ENCODE results near the gene SYNGR3.
A peak's percentile ranks its signal among the peaks of the same experiment; 100 is the strongest.
"Not testable (repeated sequence)": the region's sequence is repeated elsewhere in the genome, so short reads cannot be mapped to it uniquely, and the experiment has no call there.

Gene SYNGR3

GRCh38 chr16:1959269-1960039 is 30.3 kb upstream of the SYNGR3 start, which contains the start of gene NDUFB10:
TSS of gene NDUFB10 (plus strand) at chr16:1959538. CDS start at chr16:1959625, 87 bp downstream.
- no peaks in the 10 kb centered on the region for H4K20me1 ChIP-seq (ENCODE audit: low read depth, low read length)
- H3K79me2 ChIP-seq (ENCODE audit: insufficient read depth, low read length) = peaks cover 24% of the 10 kb centered on the region
- peaks cover 15% of the 10 kb centered on the region for H3K36me3 ChIP-seq (ENCODE audit: low read length)
- H2AFZ ChIP-seq (ENCODE audit: low read depth, low read length, severe bottlenecking) = peak within 1 kb of the TSS; percentile 85
- H3K9me3 ChIP-seq (ENCODE audit: insufficient read depth, low read length) = no peaks in the 10 kb centered on the region
- peak within 1 kb of the TSS; percentile 81 for H3K4me2 ChIP-seq (ENCODE audit: low read depth, low read length, poor library complexity, severe bottlenecking)
- H3F3A ChIP-seq (ENCODE audit: insufficient read depth) = peaks cover 42% of the 10 kb centered on the region
- H3K27me3 ChIP-seq (ENCODE audit: low read length) = no peaks in the 10 kb centered on the region
- H3K9me2 ChIP-seq (replicated peaks; ENCODE audit: insufficient read depth, low read length) = no peaks in the 10 kb centered on the region
- H3K9ac ChIP-seq (ENCODE audit: low read length) = peak within 1 kb of the TSS; percentile 81
- H3K4me3 ChIP-seq (ENCODE audit: insufficient read depth, low read length, poor library complexity, severe bottlenecking) = peak within 1 kb of the TSS; percentile 68
- H3K27ac ChIP-seq (ENCODE audit: low read depth, low read length) = peak within 1 kb of the TSS; percentile 76
- peak; percentile 81 for TF ChIP-seq CTCF (IDR thresholded peaks at IDR 0.05; ENCODE audit: insufficient read depth, low read length, poor library complexity, severe bottlenecking)
- TF ChIP-seq EZH2phosphoT487 (conservative IDR thresholded peaks at IDR 0.05; ENCODE audit: low read length) = no peak

GRCh38 chr16:1960665-1961630 is 28.8 kb upstream of the SYNGR3 start:
- TF ChIP-seq EZH2phosphoT487 (conservative IDR thresholded peaks at IDR 0.05; ENCODE audit: low read length) (no peak), CTCF (IDR thresholded peaks at IDR 0.05; ENCODE audit: insufficient read depth, low read length, poor library complexity, severe bottlenecking) (no peak)
- Histone ChIP-seq H4K20me1 (ENCODE audit: low read depth, low read length) (no peaks in the 10 kb centered on the region), H3K9me2 (replicated peaks; ENCODE audit: insufficient read depth, low read length) (no peaks in the 10 kb centered on the region), H3K27ac (ENCODE audit: low read depth, low read length) (peak overlapping the region; percentile 76), H3K4me3 (ENCODE audit: insufficient read depth, low read length, poor library complexity, severe bottlenecking) (peak overlapping the region; percentile 68), H3K36me3 (ENCODE audit: low read length) (peaks cover 15% of the 10 kb centered on the region), H3K9ac (ENCODE audit: low read length) (peak overlapping the region; percentile 81), H3K27me3 (ENCODE audit: low read length) (no peaks in the 10 kb centered on the region), H3K4me2 (ENCODE audit: low read depth, low read length, poor library complexity, severe bottlenecking) (peak overlapping the region; percentile 81), H3K9me3 (ENCODE audit: insufficient read depth, low read length) (no peaks in the 10 kb centered on the region), H3K79me2 (ENCODE audit: insufficient read depth, low read length) (peaks cover 37% of the 10 kb centered on the region), H3F3A (ENCODE audit: insufficient read depth) (peaks cover 43% of the 10 kb centered on the region), H2AFZ (ENCODE audit: low read depth, low read length, severe bottlenecking) (no peak overlapping the region)

GRCh38 chr16:1961651-1962067 is 28.1 kb upstream of the SYNGR3 start:
- Histone ChIP-seq H3K27me3 (ENCODE audit: low read length) (no peaks in the 10 kb centered on the region), H3K27ac (ENCODE audit: low read depth, low read length) (peak overlapping the region; percentile 76), H3K4me2 (ENCODE audit: low read depth, low read length, poor library complexity, severe bottlenecking) (peak overlapping the region; percentile 78), H3K36me3 (ENCODE audit: low read length) (peaks cover 15% of the 10 kb centered on the region), H3K9me3 (ENCODE audit: insufficient read depth, low read length) (no peaks in the 10 kb centered on the region), H2AFZ (ENCODE audit: low read depth, low read length, severe bottlenecking) (no peak overlapping the region), H3K9ac (ENCODE audit: low read length) (0 out of 2 replicates have a peak overlapping the region, but pooled peaks have one; percentile 18), H3F3A (ENCODE audit: insufficient read depth) (peaks cover 43% of the 10 kb centered on the region), H4K20me1 (ENCODE audit: low read depth, low read length) (no peaks in the 10 kb centered on the region), H3K4me3 (ENCODE audit: insufficient read depth, low read length, poor library complexity, severe bottlenecking) (no peak overlapping the region), H3K79me2 (ENCODE audit: insufficient read depth, low read length) (peaks cover 38% of the 10 kb centered on the region), H3K9me2 (replicated peaks; ENCODE audit: insufficient read depth, low read length) (no peaks in the 10 kb centered on the region)
- no peak for TF ChIP-seq CTCF (IDR thresholded peaks at IDR 0.05; ENCODE audit: insufficient read depth, low read length, poor library complexity, severe bottlenecking)
- no peak for TF ChIP-seq EZH2phosphoT487 (conservative IDR thresholded peaks at IDR 0.05; ENCODE audit: low read length)

GRCh38 chr16:1962161-1963153 is 27.3 kb upstream of the SYNGR3 start:
- not testable (repeated sequence) for H2AFZ ChIP-seq (ENCODE audit: low read depth, low read length, severe bottlenecking); H3K27me3 ChIP-seq (ENCODE audit: low read length); H3K9me2 ChIP-seq (replicated peaks; ENCODE audit: insufficient read depth, low read length); H3K9me3 ChIP-seq (ENCODE audit: insufficient read depth, low read length); H4K20me1 ChIP-seq (ENCODE audit: low read depth, low read length)
- peak overlapping the region; percentile 75 for H3K4me3 ChIP-seq (ENCODE audit: insufficient read depth, low read length, poor library complexity, severe bottlenecking)
- peaks cover 38% of the 10 kb centered on the region for H3K79me2 ChIP-seq (ENCODE audit: insufficient read depth, low read length)
- peak overlapping the region; percentile 88 for H3K27ac ChIP-seq (ENCODE audit: low read depth, low read length)
- peak overlapping the region; percentile 98 for H3K9ac ChIP-seq (ENCODE audit: low read length)
- peaks cover 15% of the 10 kb centered on the region for H3K36me3 ChIP-seq (ENCODE audit: low read length)
- H3K4me2 ChIP-seq (ENCODE audit: low read depth, low read length, poor library complexity, severe bottlenecking) = peak overlapping the region; percentile 78
- H3F3A ChIP-seq (ENCODE audit: insufficient read depth) = peaks cover 43% of the 10 kb centered on the region

All from SU-DHL-6 (cell line).